ENCODE results near the gene SLC22A1.
"Not testable (repeated sequence)": the region's sequence is repeated elsewhere in the genome, so short reads cannot be mapped to it uniquely, and the experiment has no call there.

Gene SLC22A1

GRCh38 chr6:160110586-160111123, 11.0 kb upstream of the SLC22A1 start:
- in situ Hi-C loops (cut with MboI; ENCODE audit: low sequenced_read_pairs, unreplicated experiment): no loop called here
- no peak for DNase-seq (ENCODE audit: low spot score)

GRCh38 chr6:160111806-160112205, 9.8 kb upstream of the SLC22A1 start:
- in situ Hi-C loops (cut with MboI; ENCODE audit: low sequenced_read_pairs, unreplicated experiment): no loop called here
- TF ChIP-seq CTCF (IDR thresholded peaks at IDR 0.05; ENCODE audit: borderline replicate concordance, control extremely low read depth, extremely low read depth, insufficient read depth, missing control alignments): no peak
- no peak for DNase-seq (ENCODE audit: low spot score)

More at GRCh38 chr6:160110586-160111123, 11.0 kb upstream of the SLC22A1 start:
- TF ChIP-seq CTCF (IDR thresholded peaks at IDR 0.05; ENCODE audit: borderline replicate concordance, control extremely low read depth, extremely low read depth, insufficient read depth, missing control alignments): no peak

GRCh38 chr6:160112628-160113299, 8.9 kb upstream of the SLC22A1 start:
- TF ChIP-seq CTCF (IDR thresholded peaks at IDR 0.05; ENCODE audit: borderline replicate concordance, control extremely low read depth, extremely low read depth, insufficient read depth, missing control alignments): no peak
- no peak for DNase-seq (ENCODE audit: low spot score)

GRCh38 chr6:160114536-160114935, 7.1 kb upstream of the SLC22A1 start:
- DNase-seq (ENCODE audit: low spot score); in situ Hi-C loops (cut with MboI; ENCODE audit: low sequenced_read_pairs, unreplicated experiment): not testable (repeated sequence)

More at GRCh38 chr6:160112628-160113299, 8.9 kb upstream of the SLC22A1 start:
- in situ Hi-C loops (cut with MboI; ENCODE audit: low sequenced_read_pairs, unreplicated experiment): no loop called here

- TF ChIP-seq CTCF (IDR thresholded peaks at IDR 0.05; ENCODE audit: borderline replicate concordance, control extremely low read depth, extremely low read depth, insufficient read depth, missing control alignments): no peak
These were observed 6.2 kb upstream of the SLC22A1 start for GRCh38 chr6:160115421-160115820.

GRCh38 chr6:160116411-160116810, 5.2 kb upstream of the SLC22A1 start:
- no peak for TF ChIP-seq CTCF (IDR thresholded peaks at IDR 0.05; ENCODE audit: borderline replicate concordance, control extremely low read depth, extremely low read depth, insufficient read depth, missing control alignments)
- in situ Hi-C loops (cut with MboI; ENCODE audit: low sequenced_read_pairs, unreplicated experiment): no loop called here

More at GRCh38 chr6:160115421-160115820, 6.2 kb upstream of the SLC22A1 start:
- in situ Hi-C loops (cut with MboI; ENCODE audit: low sequenced_read_pairs, unreplicated experiment): no loop called here
- no peak for DNase-seq (ENCODE audit: low spot score)

GRCh38 chr6:160117137-160117536, 4.5 kb upstream of the SLC22A1 start:
- no peak for DNase-seq (ENCODE audit: low spot score)
- TF ChIP-seq CTCF (IDR thresholded peaks at IDR 0.05; ENCODE audit: borderline replicate concordance, control extremely low read depth, extremely low read depth, insufficient read depth, missing control alignments): no peak
- in situ Hi-C loops (cut with MboI; ENCODE audit: low sequenced_read_pairs, unreplicated experiment): no loop called here

More at GRCh38 chr6:160116411-160116810, 5.2 kb upstream of the SLC22A1 start:
- no peak for DNase-seq (ENCODE audit: low spot score)
